ENCODE data around the gene XRCC5.

DNA sequence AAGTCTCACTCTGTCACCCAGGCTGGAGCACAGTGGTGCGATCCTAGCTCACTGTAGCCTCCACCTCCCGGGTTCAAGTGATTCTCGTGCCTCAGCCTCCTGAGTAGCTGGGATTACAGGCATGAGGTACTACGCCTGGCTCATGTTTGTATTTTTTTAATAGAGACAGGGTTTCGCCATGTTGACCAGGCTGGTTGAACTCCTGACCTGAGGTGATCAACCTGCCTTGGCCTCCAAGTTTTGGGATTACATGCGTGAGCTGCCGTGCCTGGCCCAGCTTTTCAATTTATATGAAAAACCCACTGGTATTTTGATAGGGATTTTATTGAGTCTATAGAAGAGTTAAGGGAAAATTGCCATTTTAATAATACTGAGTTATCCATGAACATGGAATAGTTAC lies 63.3 kb downstream of the XRCC5 start:
- TF ChIP-seq POLR2A (IDR thresholded peaks at IDR 0.05): no peak
- TF ChIP-seq, protein P1, sequence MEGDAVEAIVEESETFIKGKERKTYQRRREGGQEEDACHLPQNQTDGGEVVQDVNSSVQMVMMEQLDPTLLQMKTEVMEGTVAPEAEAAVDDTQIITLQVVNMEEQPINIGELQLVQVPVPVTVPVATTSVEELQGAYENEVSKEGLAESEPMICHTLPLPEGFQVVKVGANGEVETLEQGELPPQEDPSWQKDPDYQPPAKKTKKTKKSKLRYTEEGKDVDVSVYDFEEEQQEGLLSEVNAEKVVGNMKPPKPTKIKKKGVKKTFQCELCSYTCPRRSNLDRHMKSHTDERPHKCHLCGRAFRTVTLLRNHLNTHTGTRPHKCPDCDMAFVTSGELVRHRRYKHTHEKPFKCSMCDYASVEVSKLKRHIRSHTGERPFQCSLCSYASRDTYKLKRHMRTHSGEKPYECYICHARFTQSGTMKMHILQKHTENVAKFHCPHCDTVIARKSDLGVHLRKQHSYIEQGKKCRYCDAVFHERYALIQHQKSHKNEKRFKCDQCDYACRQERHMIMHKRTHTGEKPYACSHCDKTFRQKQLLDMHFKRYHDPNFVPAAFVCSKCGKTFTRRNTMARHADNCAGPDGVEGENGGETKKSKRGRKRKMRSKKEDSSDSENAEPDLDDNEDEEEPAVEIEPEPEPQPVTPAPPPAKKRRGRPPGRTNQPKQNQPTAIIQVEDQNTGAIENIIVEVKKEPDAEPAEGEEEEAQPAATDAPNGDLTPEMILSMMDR (IDR thresholded peaks at IDR 0.05): no peak
